SKM-1 treated with dmso at 0.1 percent for 144 hours (cell line): ENCODE measurements around the gene GNAQ.
"Not testable (repeated sequence)": the region's sequence is repeated elsewhere in the genome, so short reads cannot be mapped to it uniquely, and the experiment has no call there.

Source experiments
- DNase-seq: peaks from one replicate; lab custom pipeline; 2025; ENCODE audit not compliant: unreplicated experiment; lab: John Stamatoyannopoulos, UW

Gene GNAQ

DNA sequence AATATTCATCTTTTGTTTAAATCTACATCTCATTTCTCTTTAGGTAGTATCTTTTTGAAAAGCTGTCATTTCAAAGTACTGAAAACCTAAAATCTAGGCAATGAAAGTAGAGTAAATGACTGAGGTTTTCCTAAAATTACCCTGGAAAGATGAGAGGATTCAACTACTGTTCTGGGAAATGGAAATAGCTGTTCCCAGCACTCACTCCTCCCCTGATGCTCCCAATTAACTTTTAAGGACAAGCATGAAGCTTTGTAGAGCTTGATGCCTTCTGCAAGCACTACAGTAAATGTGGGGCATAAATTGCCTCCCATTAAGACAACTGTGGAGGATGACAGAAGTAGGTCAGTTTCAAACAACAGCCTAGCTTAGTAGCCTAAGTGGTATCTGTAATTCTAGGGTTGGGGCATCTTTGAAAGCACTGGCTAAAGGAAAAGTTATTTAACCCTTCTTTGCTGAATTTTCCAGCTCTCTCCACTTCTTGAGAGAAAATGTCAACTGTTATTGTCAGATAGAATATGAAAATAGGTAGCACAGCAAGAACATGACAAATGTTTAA, 283.3 kb downstream of the GNAQ start:
- no peak for DNase-seq

DNA sequence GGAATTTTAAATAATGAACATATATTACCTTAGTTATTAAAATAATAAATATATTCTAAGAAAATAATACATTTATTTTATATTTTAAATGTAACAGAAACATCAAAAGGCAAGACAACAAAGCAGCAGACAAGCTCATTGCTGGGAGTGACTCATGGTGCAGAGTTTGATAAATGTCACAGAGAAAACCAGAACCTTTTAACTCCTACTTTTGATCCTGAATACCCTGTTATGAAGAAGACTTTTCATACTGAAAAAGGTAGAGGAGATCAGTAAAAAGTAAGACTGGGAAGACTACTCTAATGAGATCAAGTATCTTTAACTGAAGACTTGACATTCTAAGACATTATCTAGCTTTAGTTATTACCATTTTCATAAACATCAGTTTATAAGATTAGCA, 284.4 kb downstream of the GNAQ start:
- DNase-seq: no peak

DNA sequence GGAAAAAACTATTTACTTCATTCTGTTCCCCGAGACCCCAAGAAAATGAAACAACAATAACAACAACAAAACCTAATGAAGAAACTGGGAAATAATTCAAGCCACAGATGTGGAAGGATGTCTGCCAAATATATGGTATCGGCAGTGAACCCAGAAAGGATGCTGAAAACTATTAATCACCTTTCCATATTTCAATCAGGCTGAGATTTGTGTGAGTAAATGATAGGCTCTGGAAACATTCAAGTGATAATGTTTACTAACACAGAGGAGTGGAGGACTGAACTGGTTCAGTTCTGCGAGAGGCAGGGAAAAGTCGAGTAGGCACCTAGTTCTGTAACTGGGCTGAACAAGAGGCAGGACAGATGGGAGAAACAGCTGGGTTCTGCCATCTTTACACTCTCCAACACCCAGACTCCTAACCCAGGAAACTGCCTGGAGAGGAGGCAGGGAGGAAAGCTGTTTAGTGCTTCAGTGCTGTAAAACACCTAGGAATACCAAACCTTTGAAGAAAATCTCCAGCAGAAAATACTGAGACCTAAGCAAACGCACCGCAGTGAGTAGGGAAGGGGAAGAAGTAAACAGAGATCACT, 286.7 kb downstream of the GNAQ start:
- no peak for DNase-seq

DNA sequence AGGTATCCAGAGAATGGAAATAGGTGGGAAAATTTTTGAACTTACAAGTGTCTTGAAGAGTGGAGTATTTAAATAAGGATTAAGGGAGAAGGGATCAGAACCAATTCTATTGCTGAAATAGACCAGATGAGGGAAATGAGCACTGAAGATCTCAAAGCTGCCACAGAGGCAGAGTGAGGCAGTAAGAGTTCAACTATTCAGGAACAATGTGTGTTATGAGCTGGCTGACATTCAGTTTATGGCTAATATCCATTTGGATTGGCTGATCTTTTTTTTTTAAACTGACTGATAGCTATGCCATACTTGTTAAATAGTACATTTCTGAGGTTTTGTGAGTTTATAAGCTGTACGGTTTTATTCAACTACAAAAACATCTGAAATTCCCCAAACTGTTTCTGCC, 288.2 kb downstream of the GNAQ start:
- no peak for DNase-seq

GRCh38 chr9:77738932-77739331, 292.7 kb downstream of the GNAQ start:
- DNase-seq: no peak

DNA sequence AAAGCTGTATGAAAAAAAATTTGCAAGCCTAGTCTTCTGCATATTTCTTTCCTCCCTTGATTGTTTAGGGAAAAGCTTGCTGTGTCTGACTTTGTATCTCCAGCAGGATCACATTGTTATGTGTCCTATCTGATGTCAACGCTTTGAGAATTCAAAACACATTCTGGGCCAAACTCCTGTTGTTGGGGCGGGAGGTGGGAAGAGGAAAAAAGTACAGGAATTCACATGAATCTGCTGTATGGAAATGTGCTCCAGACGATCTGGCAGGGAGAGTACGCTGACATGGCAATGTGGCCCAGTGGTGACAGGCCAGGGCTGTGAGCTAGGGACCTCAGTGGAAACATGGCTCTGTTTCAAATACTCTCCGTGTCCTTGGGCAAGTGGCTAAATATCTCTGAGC, 296.1 kb downstream of the GNAQ start:
- DNase-seq: no peak

GRCh38 chr9:77731930-77732329, 299.7 kb downstream of the GNAQ start:
- DNase-seq: no peak

- no peak for DNase-seq
Observed at GRCh38 chr9:77731008-77731698, 300.5 kb downstream of the GNAQ start.

- no peak for DNase-seq
Observed at GRCh38 chr9:77729177-77729576, 302.4 kb downstream of the GNAQ start.

- DNase-seq: no peak
Observed at GRCh38 chr9:77726814-77727213, 304.8 kb downstream of the GNAQ start.

- DNase-seq: no peak
Observed at GRCh38 chr9:77726289-77726688, 305.3 kb downstream of the GNAQ start.

GRCh38 chr9:77725820-77726219, 305.8 kb downstream of the GNAQ start:
- DNase-seq: no peak

- DNase-seq: no peak
Observed at GRCh38 chr9:77725046-77725694, 306.4 kb downstream of the GNAQ start.

DNA sequence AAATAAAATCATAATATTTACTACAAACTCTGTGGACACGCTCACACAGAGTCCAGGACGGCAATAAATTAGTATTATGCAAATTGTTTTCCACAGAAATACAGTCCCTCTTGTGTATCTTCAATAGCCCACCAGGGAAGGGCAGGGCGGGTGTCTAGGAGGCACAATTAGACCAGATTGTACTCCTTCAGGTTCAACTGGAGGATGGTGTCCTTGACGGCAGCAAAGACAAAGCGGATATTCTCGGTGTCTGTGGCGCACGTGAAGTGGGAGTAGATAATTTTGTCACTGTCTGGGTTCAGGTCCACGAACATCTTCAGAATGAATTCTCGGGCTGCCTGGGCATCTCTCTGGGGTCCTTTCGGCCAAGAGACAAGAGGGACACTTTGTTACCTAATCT, 310.5 kb downstream of the GNAQ start:
- DNase-seq: not testable (repeated sequence)

GRCh38 chr9:77719321-77719720, 312.3 kb downstream of the GNAQ start:
- no peak for DNase-seq

GRCh38 chr9:77718298-77718640, 313.3 kb downstream of the GNAQ start:
- DNase-seq: not testable (repeated sequence)

DNA sequence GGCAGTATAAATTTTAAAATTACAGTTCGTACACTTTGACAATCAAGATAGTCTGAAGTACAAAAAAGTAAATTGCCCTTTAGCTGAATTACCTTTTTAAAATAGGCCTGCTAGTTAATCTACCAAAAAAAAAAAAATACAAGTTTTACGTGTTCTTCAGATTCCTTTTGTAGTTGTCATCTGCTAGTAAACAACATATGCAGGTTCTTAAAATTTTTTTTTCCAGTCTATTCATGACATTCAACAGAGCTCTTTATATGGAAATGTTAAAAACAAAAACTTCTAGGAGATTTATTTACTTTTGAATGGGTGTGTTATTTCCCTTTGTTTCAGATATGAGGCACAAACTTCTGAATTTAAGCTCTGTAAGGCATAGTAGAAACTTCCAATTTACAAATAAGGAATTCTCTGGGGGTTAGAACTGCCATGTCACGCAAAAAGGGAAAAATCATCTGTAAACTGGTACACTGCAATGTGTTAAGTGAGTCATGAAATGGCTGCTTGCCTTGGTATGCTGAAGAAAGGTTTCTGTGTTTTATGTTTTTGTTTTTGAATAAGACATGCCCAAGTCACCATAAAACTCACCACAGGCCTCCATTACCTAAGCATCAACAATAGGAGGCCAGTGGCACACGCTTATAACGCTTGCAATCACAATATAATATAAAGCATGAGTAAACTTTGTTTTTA, 313.9 kb downstream of the GNAQ start:
- DNase-seq: not testable (repeated sequence)

DNA sequence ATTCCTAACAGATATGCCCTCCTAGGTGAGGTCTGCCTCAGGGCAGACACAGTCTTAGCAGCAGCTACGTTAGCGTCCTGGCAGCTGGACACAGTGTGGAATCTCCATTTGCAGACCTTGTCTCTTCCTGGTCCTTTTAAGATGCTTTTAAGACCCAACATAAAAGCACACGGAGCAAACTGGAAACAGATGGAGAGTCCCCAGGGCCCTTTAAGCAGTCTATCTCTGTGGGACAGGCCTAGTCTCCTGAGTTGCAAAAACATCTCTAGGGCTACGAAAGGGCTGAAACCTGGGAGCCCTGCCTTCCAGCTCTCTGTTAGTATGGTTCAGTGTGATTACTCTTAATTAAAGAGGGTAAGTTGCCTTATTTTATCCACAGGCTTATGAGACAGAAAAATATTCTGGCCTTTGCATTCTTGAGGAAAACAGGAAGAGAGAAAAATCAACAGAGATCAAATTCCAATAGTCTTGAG, 317.5 kb downstream of the GNAQ start:
- no peak for DNase-seq

- no peak for DNase-seq
Observed at GRCh38 chr9:77712533-77713130, 319.0 kb downstream of the GNAQ start.

GRCh38 chr9:77710965-77711648, 320.5 kb downstream of the GNAQ start:
- no peak for DNase-seq

DNA sequence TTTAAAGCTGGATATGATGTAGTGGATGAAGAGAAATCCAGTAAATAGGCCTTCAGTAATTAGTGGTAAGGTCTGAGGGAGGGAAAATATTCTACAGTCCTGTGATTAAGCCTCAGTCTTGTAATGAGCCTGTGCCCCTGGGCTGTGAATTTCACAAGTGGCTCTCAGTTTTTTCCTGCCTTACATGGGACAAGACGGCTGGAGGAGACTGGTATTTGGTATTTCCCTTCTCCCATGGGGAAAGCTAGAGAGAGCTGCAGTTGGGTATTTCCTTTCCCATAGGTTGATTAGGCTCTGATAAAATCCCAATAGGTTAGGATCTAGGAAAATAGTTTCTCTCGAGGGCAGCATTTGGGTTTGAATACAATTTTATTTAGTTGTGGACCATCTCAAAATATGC, 321.3 kb downstream of the GNAQ start:
- DNase-seq: no peak
